AG09309 (cell line): Measurements from ENCODE around the gene FRS2.

Experiments
- DNase-seq: peaks from one replicate; pipeline ENCODE4 v3.0.0-alpha.2; 2010; ENCODE audit warnings: low read depth
- H3K4me3 ChIP-seq: 2 replicates; pipeline ENCODE4 v1.5.1; 2011; ENCODE audit warnings: mild to moderate bottlenecking, low read depth, low read length, moderate library complexity; ENCODE audit not compliant: control insufficient read depth
- CTCF ChIP-seq: IDR thresholded peaks from 2 replicates; pipeline ENCODE4 v1.5.1; 2011; ENCODE audit warnings: mild to moderate bottlenecking, low read depth, low read length, inconsistent platforms; ENCODE audit not compliant: insufficient read depth, control insufficient read depth; ENCODE audit errors: missing control alignments

The FRS2 gene

DNA sequence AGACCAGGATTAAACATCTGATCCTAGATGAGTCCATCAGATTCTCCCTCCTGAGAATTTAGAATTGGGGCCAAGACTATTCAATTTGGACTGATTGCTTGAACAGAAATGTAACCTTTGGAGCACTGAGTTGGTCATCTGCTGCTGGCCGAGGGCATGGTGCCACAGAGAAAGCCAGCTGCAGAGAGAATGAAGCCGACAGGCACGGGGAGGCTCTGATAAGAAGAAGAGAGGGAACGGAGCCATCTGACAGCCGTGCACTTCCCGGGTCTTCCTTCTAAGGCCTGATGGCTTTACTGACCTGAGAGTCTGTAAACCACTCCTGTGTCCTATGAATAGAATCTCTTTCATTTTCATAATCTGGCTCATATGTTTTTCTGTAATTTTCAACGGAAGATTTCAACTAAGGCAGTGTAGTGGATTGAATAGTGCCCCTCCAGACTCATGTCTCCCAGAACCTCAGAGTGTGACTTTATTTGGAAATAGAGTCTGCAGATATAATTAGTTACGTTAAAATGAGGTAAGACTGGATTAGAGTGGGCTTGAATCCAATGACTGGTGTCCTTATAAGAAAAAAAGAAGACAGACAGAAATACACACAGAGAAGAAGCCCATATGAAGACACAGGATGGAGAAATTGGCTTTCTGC, 39.1 kb upstream of the FRS2 start:
- no peak overlapping the region for H3K4me3 ChIP-seq
- no peak for TF ChIP-seq CTCF
- DNase-seq, result no peak

- H3K4me3 ChIP-seq, result no peak overlapping the region
- TF ChIP-seq CTCF, result no peak
- no peak for DNase-seq
Observed at GRCh38 chr12:69431591-69432222, 38.5 kb upstream of the FRS2 start.

GRCh38 chr12:69433653-69434052, 36.5 kb upstream of the FRS2 start:
- no peak for DNase-seq
- no peak overlapping the region for H3K4me3 ChIP-seq
- TF ChIP-seq CTCF, result no peak

DNA sequence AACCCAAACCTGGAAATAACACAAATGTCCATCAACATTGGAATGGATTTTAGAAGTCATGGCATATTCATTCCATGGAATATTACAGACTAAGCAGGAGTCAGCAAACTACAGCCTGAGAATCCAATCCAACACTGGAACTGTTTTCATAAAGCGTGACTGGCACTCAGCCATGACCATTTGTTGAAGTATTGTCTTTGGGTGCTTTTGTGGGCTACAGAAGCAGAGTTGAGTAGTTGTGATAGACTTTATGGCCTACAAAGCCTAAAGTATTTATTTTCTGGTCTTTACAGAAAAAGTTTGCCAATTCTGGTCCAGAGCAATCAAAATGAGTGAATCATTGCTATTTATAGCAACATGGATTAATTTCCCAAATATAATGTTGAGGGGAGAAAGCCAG, 34.5 kb upstream of the FRS2 start:
- TF ChIP-seq CTCF, result no peak
- no peak overlapping the region for H3K4me3 ChIP-seq
- peak; percentile 21 for DNase-seq

GRCh38 chr12:69437073-69437472, 33.1 kb upstream of the FRS2 start:
- DNase-seq, result no peak
- no peak for TF ChIP-seq CTCF

GRCh38 chr12:69438539-69438938, 31.6 kb upstream of the FRS2 start:
- no peak for TF ChIP-seq CTCF
- H3K4me3 ChIP-seq, result no peak overlapping the region
- DNase-seq, result no peak

More at GRCh38 chr12:69437073-69437472, 33.1 kb upstream of the FRS2 start:
- H3K4me3 ChIP-seq, result no peak overlapping the region
